GDM1 (cell line): ENCODE results near the gene NSL1.
A peak's percentile ranks its signal among the peaks of the same experiment; 100 is the strongest.
"Not testable (repeated sequence)": the region's sequence is repeated elsewhere in the genome, so short reads cannot be mapped to it uniquely, and the experiment has no call there.

ENCODE experiments used
- DNase-seq: peaks from one replicate; lab custom pipeline; 2025; lab: John Stamatoyannopoulos, UW

NSL1 gene

DNA sequence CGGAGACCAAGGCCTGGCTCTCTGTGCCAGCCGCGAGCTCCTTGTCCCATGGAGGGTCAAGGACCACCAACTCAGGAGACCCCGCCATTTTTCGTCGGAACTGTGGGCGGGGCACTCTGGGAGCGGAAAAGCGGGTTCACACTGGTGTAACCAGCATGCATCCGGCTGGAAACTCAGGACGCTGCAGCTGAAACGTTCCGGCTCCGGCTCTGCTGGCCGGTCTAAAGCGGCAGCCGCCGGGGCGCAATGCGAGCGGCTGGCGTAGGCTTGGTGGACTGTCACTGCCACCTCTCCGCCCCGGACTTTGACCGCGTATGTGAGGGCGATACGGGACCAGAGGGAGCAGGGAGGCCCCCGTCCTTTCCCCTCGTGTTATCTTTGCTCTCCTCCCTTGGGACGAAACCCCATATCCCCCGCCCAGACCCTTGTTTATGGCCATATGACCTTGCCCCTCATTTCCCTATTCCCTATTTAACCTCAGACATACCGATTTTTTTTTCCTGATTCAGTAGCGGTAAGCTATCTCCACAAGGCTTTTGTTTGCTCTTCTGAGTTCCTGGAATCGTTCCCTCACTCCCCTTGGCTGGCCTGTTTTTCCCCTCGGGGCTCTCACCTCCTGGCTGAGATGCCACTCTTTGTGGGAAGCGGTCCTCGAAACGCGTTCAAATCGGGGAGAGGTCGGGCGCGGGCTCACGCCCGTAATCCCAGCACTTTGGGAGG lies at the start of gene NSL1, which contains the start of gene TATDN3:
TSS of gene NSL1 (minus strand) at position 102 of the 720 bp plus-strand sequence. CDS start at position 88, 14 bp downstream.
TSS of gene TATDN3 (plus strand) at position 219 of the 720 bp plus-strand sequence. CDS start at position 247, 28 bp downstream.
- DNase-seq, result peak; percentile 83

GRCh38 chr1:212838145-212838544 lies 46.6 kb upstream of the NSL1 start:
- DNase-seq, result no peak

DNA sequence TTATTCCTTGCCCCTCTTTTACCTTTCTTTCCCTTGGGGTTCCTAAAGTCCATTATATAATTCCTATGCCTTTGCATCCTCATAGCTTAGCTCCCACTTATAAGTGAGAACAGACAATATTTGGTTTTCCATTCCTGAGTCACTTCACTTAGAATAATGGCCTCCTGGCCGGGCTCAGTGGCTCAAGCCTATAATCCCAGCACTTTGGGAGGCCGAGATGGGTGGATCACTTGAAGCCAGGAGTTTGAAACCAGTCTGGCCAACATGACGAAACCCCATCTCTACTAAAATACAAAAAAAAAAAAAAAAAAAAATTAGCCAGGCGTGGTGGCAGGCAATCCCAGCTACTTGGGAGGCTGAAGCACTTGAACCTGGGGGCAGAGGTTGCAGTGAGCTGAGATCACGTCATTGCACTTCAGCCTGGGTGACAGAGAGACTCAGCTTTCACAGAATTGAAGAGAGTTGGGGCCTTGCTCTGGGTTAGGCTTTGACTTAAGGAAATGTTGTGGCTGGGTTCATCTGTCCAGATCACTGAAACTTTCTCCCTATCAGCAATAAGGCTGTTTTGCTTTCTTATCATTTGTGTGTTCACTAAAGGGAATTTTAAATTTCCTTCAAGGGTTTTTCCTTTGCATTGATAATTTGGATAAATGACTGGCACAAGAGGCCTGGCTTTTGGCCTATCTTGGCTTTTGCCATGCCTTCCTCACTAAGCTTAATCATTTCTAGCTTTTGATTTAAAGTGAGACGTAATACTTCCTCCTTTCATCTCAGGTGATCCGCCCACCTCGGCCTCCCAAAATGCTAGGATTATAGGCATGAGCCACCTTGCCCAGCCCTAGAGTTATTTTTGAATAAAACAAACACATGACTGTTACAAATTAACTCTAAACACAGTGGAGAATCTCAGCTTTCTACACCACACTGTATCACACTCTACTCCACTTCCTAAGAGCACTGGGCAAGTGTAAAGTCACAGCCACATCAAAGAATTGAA lies 41.9 kb upstream of the NSL1 start:
- DNase-seq, result not testable (repeated sequence)

- DNase-seq, result no peak
Observed at GRCh38 chr1:212828395-212828794, 36.8 kb upstream of the NSL1 start.

- DNase-seq, result no peak
Observed at GRCh38 chr1:212827831-212828278, 36.3 kb upstream of the NSL1 start.

GRCh38 chr1:212827171-212827776 lies 35.7 kb upstream of the NSL1 start:
- DNase-seq, result no peak

GRCh38 chr1:212825798-212826452 lies 34.3 kb upstream of the NSL1 start:
- no peak for DNase-seq

DNA sequence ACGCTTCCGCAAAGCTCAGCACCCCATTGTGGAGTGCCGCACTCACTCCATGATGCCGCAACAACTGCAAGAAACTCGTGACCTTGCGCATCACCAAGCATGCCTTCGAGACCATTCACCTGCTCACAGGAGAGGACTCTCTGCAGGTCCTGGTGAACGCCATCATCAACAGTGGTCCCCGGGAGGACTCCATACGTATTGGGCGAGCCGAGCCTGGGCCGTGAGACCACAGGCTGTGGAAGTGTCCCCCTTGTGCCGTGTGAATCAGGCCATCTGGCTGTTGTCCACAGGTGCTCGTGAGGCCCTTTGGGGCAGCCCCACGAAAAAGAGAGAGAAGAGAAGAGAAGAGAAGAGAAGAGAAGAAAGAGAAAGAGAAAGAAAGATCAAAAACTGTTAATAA lies 32.6 kb upstream of the NSL1 start:
- no peak for DNase-seq

GRCh38 chr1:212822956-212823355 lies 31.4 kb upstream of the NSL1 start:
- DNase-seq, result no peak

GRCh38 chr1:212820969-212821368 lies 29.4 kb upstream of the NSL1 start:
- DNase-seq, result no peak

DNA sequence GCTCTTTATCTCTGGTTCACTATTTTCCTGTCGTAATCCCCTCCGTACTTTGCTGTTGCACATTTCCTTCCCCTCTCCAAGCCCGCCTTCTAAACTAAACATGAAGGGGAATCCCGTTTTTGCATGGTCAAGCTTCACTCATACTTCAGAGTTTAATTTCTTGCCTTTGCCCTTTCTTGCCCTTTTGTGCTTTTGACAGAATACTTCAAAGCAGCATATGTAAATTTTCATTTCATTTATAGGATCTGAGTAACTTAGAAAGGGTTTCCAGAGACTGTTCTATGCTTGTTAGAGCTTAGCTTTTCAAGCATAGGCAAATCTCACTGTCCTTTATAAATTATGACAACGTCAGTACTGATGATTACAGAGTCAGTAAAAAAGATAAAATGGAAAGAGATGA lies 28.1 kb upstream of the NSL1 start:
- no peak for DNase-seq

GRCh38 chr1:212816567-212817278 lies 25.1 kb upstream of the NSL1 start:
- DNase-seq, result no peak

- no peak for DNase-seq
Observed at GRCh38 chr1:212814537-212815334, 23.2 kb upstream of the NSL1 start.

DNA sequence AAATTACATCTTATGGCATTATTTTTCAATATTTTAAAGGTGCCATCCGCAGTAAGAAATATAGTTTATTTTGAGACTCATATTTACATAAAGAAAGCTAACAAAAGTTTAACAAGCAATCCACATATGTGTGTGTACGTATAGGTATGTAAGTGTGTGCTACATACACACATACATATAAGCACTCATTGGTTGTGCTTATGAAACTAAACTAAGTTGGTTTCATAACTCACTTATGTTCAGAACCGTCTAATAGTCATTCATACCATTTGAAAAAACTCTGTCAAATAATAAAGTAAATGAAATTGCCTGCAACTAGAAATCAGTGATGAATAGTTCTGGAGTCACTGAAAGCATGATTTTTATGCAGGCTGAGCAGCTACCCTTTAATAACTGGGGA lies 14.2 kb upstream of the NSL1 start:
- no peak for DNase-seq

- DNase-seq, result no peak
Observed at GRCh38 chr1:212797681-212798080, 6.1 kb upstream of the NSL1 start.

DNA sequence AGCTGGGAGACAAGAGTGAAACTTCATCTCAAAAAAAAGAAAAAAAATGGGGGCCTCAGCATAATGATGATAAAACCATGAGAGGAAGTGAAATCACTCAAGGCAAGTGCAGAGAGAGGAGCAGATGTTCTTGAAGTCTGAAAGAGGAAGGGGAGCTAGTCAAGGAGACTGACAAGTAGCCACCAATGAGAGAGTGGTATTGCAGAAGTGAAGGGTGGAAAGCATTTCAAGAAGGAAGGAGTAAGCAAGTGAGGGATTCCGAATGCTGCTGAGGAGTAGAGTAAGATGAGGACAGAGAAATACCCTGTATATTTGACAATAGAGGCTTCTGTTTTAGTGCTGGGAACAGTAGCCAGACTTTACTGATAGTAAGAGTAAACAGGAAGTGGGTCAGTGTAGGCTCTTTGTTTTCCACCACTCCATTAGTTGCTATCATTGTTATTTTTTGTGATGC lies 3.0 kb upstream of the NSL1 start:
- DNase-seq, result peak; percentile 52

DNA sequence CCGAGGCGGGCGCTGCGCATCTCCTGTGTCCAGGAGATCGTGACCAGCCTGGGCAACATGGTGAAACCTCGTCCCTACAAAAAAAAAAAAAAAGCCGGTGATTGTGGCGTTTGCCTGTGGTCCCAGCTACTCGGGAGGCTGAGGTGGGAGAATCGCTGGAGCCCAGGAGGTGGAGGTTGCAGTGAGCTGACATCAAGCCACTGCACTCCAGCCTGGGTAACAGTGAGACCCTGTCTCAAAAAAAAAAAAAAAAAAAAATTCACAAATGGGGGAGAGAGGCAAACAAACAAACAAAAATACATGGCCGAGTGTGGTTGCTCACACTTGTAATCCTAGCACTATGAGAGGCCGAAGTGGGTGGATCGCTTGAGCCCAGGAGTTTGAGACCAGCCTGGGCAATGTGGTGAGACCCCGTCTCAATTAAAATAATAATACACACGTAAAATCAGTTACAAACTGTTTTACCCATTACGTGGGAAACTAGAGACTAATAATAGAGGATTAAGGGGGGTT lies 875 bp upstream of the NSL1 start:
- no peak for DNase-seq

DNA sequence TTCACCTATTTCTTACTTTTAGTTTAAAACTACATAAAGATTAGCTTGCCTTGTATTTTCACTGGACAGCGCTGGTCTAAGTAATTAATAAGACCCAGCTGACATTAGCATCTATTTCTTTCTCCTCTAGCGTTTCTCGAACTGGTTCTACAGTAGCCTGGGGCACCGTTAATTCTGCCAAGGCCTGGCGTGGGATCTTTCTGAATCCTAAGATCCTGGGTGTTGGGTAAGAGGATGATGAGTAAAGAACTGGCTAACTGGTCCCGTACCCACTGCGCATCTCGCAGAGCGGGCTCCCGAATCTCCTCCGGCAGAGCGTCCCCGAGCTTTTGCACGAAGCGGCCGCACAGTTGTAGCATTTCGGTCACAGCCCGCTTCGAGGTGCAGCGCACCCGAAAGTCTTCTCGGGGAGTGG lies 309 bp downstream of the NSL1 start:
- DNase-seq, result no peak

DNA sequence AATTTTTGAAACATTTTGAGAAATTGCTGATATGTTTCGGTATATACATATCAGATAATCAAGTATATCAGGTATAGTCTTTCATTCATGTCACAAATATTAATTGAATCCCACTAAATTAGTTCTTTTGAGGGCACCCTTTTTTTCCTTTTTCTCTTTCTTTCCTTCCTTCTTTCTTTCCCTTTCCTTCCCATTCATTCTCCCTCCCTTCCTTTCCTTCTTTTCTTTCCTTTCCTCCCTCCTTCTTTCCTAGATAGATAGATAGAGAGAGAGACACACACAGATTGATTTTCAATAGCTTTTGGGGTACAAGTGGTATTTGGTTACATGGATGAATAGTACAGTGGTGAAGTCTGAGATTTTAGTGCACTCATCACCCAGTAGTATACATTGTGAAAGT lies 5.7 kb downstream of the NSL1 start:
- DNase-seq, result no peak

DNA sequence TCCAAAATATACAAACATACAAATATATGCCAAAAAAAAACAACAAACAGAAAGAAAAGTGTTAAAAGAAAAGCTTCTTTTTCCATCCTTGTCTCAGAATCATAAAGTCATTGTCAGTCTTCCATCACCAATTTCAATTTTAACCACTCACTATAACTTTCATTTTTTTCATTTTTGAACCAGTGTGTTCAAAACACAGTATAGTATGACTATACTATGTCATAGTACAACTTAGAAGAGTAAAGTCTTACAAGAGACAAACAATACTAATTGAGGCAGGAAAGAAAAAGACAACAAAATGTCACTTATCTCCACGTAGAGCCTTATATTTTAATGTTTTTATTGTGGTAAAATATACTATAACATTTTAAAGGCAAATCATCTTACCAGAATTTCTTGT lies 7.6 kb downstream of the NSL1 start:
- no peak for DNase-seq
